ENCODE data around the gene DCDC2C. TPM values are rescaled to one million over a fixed set of nuclear protein-coding genes. Genes with fewer than 3 reads are reported as not detected.

DCDC2C gene
- total RNA-seq, 1 experiment from 2014 or later, result not detected

GRCh38 chr2:3692375-3692774 is 11.0 kb upstream of the DCDC2C start:
- POLR2A ChIA-PET, result no interaction called here
- Mint-ChIP-seq H3K4me3 (ENCODE audit: unreplicated experiment) (no peak overlapping the region), H3K36me3 (ENCODE audit: insufficient read depth, unreplicated experiment) (no peaks in the 10 kb centered on the region), H3K4me1 (ENCODE audit: insufficient read depth, unreplicated experiment) (no peaks in the 10 kb centered on the region), H3K27me3 (ENCODE audit: insufficient read depth, unreplicated experiment) (peaks cover 22% of the 10 kb centered on the region), H3K27ac (ENCODE audit: low read depth, unreplicated experiment) (no peak overlapping the region), H3K9me3 (ENCODE audit: unreplicated experiment) (no peaks in the 10 kb centered on the region)
- DNase-seq (ENCODE audit: unreplicated experiment), result peak; percentile 48
- CTCF ChIA-PET, result interaction anchor here (0.6 to 5.4 kb wide), 40 partner anchors 8 to 1823 kb away, joined by 3 to 50 read pairs (median 3); no protein-coding TSS in a partner anchor
- intact Hi-C loops (cut with micrococcal nuclease), result loop anchor here (1.0 to 5.0 kb wide), 2 partner anchors 265 to 363 kb away; no protein-coding TSS in a partner anchor
- TF ChIP-seq CTCF (IDR thresholded peaks at IDR 0.05; ENCODE audit: unreplicated experiment), result peak; percentile 72
- BruUV-seq (replicated peaks), result no TSS peak

GRCh38 chr2:3696545-3696944 is 6.8 kb upstream of the DCDC2C start:
- ChIA-PET CTCF (interaction anchor here (0.8 kb wide), 1 partner anchor 8 kb away, joined by 3 read pairs; no protein-coding TSS in a partner anchor), POLR2A (interaction anchor here (0.8 kb wide), 1 partner anchor 526 kb away, joined by 3 read pairs; no protein-coding TSS in a partner anchor)
- BruUV-seq (replicated peaks), result no TSS peak
- no peak for DNase-seq (ENCODE audit: unreplicated experiment)
- intact Hi-C loops (cut with micrococcal nuclease), result no loop called here
- no peak for TF ChIP-seq CTCF (IDR thresholded peaks at IDR 0.05; ENCODE audit: unreplicated experiment)
- Mint-ChIP-seq H3K27ac (ENCODE audit: low read depth, unreplicated experiment) (no peak overlapping the region), H3K9me3 (ENCODE audit: unreplicated experiment) (no peaks in the 10 kb centered on the region), H3K4me3 (ENCODE audit: unreplicated experiment) (no peak overlapping the region), H3K27me3 (ENCODE audit: insufficient read depth, unreplicated experiment) (peaks cover 34% of the 10 kb centered on the region), H3K36me3 (ENCODE audit: insufficient read depth, unreplicated experiment) (no peaks in the 10 kb centered on the region), H3K4me1 (ENCODE audit: insufficient read depth, unreplicated experiment) (no peaks in the 10 kb centered on the region)

GRCh38 chr2:3701071-3701470 is 2.3 kb upstream of the DCDC2C start:
- ChIA-PET POLR2A (no interaction called here), CTCF (interaction anchor here (1.6 to 2.1 kb wide), 2 partner anchors 9 kb away, joined by 7 to 10 read pairs; no protein-coding TSS in a partner anchor)
- peaks cover 22% of the 10 kb centered on the region for H3K27me3 Mint-ChIP-seq (ENCODE audit: insufficient read depth, unreplicated experiment)
- intact Hi-C loops (cut with micrococcal nuclease), result no loop called here
- H3K4me3 Mint-ChIP-seq (ENCODE audit: unreplicated experiment), result no peak overlapping the region
- TF ChIP-seq CTCF (IDR thresholded peaks at IDR 0.05; ENCODE audit: unreplicated experiment), result no peak
- peaks cover 5% of the 10 kb centered on the region for H3K4me1 Mint-ChIP-seq (ENCODE audit: insufficient read depth, unreplicated experiment)
- H3K27ac Mint-ChIP-seq (ENCODE audit: low read depth, unreplicated experiment), result no peak overlapping the region
- H3K36me3 Mint-ChIP-seq (ENCODE audit: insufficient read depth, unreplicated experiment), result peaks cover 9% of the 10 kb centered on the region
- no TSS peak for BruUV-seq (replicated peaks)
- no peak for DNase-seq (ENCODE audit: unreplicated experiment)
- H3K9me3 Mint-ChIP-seq (ENCODE audit: unreplicated experiment), result no peaks in the 10 kb centered on the region

GRCh38 chr2:3703757-3704355 is 481 bp downstream of the DCDC2C start:
- Mint-ChIP-seq H3K36me3 (ENCODE audit: insufficient read depth, unreplicated experiment) (peaks cover 9% of the 10 kb centered on the region), H3K27ac (ENCODE audit: low read depth, unreplicated experiment) (no peak overlapping the region), H3K9me3 (ENCODE audit: unreplicated experiment) (no peaks in the 10 kb centered on the region), H3K4me3 (ENCODE audit: unreplicated experiment) (no peak overlapping the region), H3K27me3 (ENCODE audit: insufficient read depth, unreplicated experiment) (peaks cover 22% of the 10 kb centered on the region), H3K4me1 (ENCODE audit: insufficient read depth, unreplicated experiment) (peaks cover 5% of the 10 kb centered on the region)
- DNase-seq (ENCODE audit: unreplicated experiment), result no peak
- intact Hi-C loops (cut with micrococcal nuclease), result no loop called here
- BruUV-seq (replicated peaks), result no TSS peak
- ChIA-PET CTCF (interaction anchor here (0.5 to 1.1 kb wide), 2 partner anchors 7 to 123 kb away, joined by 3 read pairs; no protein-coding TSS in a partner anchor), POLR2A (no interaction called here)
- TF ChIP-seq CTCF (IDR thresholded peaks at IDR 0.05; ENCODE audit: unreplicated experiment), result no peak

Measured in MCF 10A (cell line).